Measurements from ENCODE around the gene WFIKKN2.

DNA sequence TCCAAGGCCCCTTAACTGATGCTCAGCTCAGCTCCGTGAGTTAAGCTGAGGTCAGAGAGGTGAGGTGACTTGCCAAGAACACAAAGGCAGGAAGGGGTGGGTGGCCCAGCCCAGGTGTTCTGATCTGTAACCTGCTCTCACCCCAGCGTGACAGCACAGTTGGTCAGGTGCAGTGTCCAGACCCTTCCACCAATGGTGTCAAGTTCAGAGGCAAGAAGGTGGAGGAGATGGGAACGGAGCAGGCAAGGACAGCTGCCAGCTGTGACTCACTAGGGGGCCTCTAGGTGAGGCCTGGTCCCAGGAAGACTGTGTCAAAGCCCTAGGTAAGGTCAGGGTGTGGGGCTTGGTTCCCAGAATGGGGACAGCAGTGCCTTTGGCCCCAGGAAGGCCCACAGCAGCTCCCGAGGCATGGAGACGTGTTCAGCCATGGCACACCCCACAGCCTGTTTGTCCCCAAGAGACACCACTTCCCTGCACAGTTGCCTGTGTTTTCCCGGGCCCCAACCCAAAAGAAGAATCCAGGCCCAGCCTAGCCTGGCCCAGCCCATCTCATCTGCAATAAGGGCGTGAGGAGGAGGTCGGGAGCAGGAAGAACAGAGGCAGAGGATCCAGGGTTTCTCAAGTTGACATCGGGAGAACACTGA is 7.2 kb downstream of the WFIKKN2 start:
- TF ChIP-seq, protein P1, sequence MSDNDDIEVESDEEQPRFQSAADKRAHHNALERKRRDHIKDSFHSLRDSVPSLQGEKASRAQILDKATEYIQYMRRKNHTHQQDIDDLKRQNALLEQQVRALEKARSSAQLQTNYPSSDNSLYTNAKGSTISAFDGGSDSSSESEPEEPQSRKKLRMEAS (IDR thresholded peaks at IDR 0.05): no peak
- TF ChIP-seq FOXM1 (IDR thresholded peaks at IDR 0.05; ENCODE audit: borderline replicate concordance, low read depth) (no peak), TAF1 (IDR thresholded peaks at IDR 0.05; ENCODE audit: low read depth) (no peak), NFIC (IDR thresholded peaks at IDR 0.05) (no peak), YY1 (IDR thresholded peaks at IDR 0.05; ENCODE audit: low read depth) (no peak), RAD21 (IDR thresholded peaks at IDR 0.05; ENCODE audit: low read depth) (no peak), TCF12 (IDR thresholded peaks at IDR 0.05; ENCODE audit: low read depth) (no peak), EP300 (IDR thresholded peaks at IDR 0.05; ENCODE audit: borderline replicate concordance) (no peak), CEBPB (IDR thresholded peaks at IDR 0.05) (no peak), TEAD4 (IDR thresholded peaks at IDR 0.05) (no peak)
- TF ChIP-seq, protein P2, sequence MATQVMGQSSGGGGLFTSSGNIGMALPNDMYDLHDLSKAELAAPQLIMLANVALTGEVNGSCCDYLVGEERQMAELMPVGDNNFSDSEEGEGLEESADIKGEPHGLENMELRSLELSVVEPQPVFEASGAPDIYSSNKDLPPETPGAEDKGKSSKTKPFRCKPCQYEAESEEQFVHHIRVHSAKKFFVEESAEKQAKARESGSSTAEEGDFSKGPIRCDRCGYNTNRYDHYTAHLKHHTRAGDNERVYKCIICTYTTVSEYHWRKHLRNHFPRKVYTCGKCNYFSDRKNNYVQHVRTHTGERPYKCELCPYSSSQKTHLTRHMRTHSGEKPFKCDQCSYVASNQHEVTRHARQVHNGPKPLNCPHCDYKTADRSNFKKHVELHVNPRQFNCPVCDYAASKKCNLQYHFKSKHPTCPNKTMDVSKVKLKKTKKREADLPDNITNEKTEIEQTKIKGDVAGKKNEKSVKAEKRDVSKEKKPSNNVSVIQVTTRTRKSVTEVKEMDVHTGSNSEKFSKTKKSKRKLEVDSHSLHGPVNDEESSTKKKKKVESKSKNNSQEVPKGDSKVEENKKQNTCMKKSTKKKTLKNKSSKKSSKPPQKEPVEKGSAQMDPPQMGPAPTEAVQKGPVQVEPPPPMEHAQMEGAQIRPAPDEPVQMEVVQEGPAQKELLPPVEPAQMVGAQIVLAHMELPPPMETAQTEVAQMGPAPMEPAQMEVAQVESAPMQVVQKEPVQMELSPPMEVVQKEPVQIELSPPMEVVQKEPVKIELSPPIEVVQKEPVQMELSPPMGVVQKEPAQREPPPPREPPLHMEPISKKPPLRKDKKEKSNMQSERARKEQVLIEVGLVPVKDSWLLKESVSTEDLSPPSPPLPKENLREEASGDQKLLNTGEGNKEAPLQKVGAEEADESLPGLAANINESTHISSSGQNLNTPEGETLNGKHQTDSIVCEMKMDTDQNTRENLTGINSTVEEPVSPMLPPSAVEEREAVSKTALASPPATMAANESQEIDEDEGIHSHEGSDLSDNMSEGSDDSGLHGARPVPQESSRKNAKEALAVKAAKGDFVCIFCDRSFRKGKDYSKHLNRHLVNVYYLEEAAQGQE (IDR thresholded peaks at IDR 0.05; ENCODE audit: low read depth): no peak
- TF ChIP-seq, protein P3, sequence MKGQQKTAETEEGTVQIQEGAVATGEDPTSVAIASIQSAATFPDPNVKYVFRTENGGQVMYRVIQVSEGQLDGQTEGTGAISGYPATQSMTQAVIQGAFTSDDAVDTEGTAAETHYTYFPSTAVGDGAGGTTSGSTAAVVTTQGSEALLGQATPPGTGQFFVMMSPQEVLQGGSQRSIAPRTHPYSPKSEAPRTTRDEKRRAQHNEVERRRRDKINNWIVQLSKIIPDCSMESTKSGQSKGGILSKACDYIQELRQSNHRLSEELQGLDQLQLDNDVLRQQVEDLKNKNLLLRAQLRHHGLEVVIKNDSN (IDR thresholded peaks at IDR 0.05): no peak
